ENCODE measurements around the gene MICAL2. TPM values are rescaled to one million over a fixed set of nuclear protein-coding genes. Genes with fewer than 3 reads are reported as not detected.

The MICAL2 gene
- total and polyA plus RNA-seq, 2 of the 8 experiments (the other 6 are each of a cell fraction or from before 2014, with no cell fraction given): 1.3 to 4.1 TPM

DNA sequence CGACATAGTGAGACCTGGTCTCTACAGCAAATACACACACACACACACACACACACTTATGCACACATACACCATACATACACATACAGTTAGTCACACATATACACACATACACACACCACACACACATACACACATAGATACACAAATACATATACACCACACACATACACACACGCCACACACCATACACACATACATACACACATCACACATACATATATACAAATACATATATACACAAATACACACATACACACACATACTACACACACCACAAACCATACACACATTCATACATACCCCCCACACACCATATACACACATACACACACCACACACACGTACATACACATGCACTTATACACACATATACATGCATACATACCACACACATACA, 57.7 kb downstream of the MICAL2 start:
- Histone ChIP-seq H4K20me1 (replicated peaks in 1 of 2; ENCODE audit: control insufficient read depth in 1 of 2, insufficient read depth in 2 of 2, low read length in 2 of 2) (peaks cover 0 to 4% of the 10 kb centered on the region in 2 experiments), H3K18ac (ENCODE audit: extremely low read depth, low read length) (no peak overlapping the region), H2BK120ac (replicated peaks; ENCODE audit: low read depth, low read length) (no peak overlapping the region), H3K79me1 (ENCODE audit: low read depth, low read length) (no peaks in the 10 kb centered on the region; the same call in 1 of the 2 replicates), H4K5ac (ENCODE audit: insufficient read length, low read depth, low read length) (no peak overlapping the region), H3K27me3 (replicated peaks in 1 of 4; ENCODE audit: control insufficient read depth in 3 of 4, extremely low read depth in 1 of 4, insufficient read depth in 3 of 4, low read length in 3 of 4) (no peaks in the 10 kb centered on the region), H3K9me3 (ENCODE audit: insufficient read depth in 2 of 2, low read depth in 1 of 2, low read length in 1 of 2) (0 out of 4 replicates have a peak, but pooled peaks cover 2 to 4% of the 10 kb centered on the region in 2 experiments), H3K9ac (replicated peaks in 1 of 4; ENCODE audit: extremely low read depth in 1 of 4, low read depth in 3 of 4, low read length in 3 of 4) (no peak overlapping the region), H2BK5ac (ENCODE audit: low read depth, low read length) (no peak overlapping the region), H3K56ac (replicated peaks; ENCODE audit: insufficient read length, low read depth, low read length) (peak overlapping the region; percentile 90), H3K79me2 (ENCODE audit: control insufficient read depth in 1 of 2, insufficient read depth in 2 of 2, low read length in 2 of 2) (no peaks in the 10 kb centered on the region; a peak in 1 of 4 replicates), H3K4me3 (ENCODE audit: extremely low read depth in 1 of 4, insufficient read depth in 2 of 4, low read depth in 3 of 4, low read length in 4 of 4) (no peak overlapping the region), H3K4me1 (replicated peaks in 1 of 4; ENCODE audit: control insufficient read depth in 3 of 4, insufficient read depth in 4 of 4, low read length in 3 of 4) (no peaks in the 10 kb centered on the region), H4K91ac (replicated peaks; ENCODE audit: insufficient read length, low read length) (no peak overlapping the region), H3K23ac (ENCODE audit: insufficient read length) (no peak overlapping the region), H3K4me2 (ENCODE audit: insufficient read depth in 1 of 2, low read depth in 2 of 2, low read length in 2 of 2) (no peak overlapping the region), H2AK5ac (ENCODE audit: low read depth, low read length) (no peak overlapping the region), H2AFZ (ENCODE audit: low read length) (no peak overlapping the region), H4K8ac (ENCODE audit: extremely low read depth, insufficient read depth, low read length) (no peak overlapping the region), H3K4ac (replicated peaks; ENCODE audit: insufficient read length, low read depth, low read length) (no peak overlapping the region), H2BK12ac (ENCODE audit: low read depth, low read length) (0 out of 2 replicates have a peak overlapping the region, but pooled peaks have one; percentile 52), H3K23me2 (ENCODE audit: low read depth, low read length) (peaks cover 4% of the 10 kb centered on the region; the same call in 1 of the 2 replicates), H3K27ac (ENCODE audit: low read depth, low read length) (no peak overlapping the region), H2BK15ac (ENCODE audit: low read length) (no peak overlapping the region), H3K36me3 (ENCODE audit: control insufficient read depth in 2 of 4, insufficient read depth in 4 of 4, low read length in 3 of 4) (no peaks in the 10 kb centered on the region), H2BK20ac (ENCODE audit: low read length) (0 out of 2 replicates have a peak overlapping the region, but pooled peaks have one; percentile 10), H3K14ac (ENCODE audit: insufficient read length) (no peak overlapping the region)
- ChIA-PET CTCF (ENCODE audit: partially characterized antibody) (interaction anchor here (0.6 to 1.1 kb wide), 4 partner anchors 21 to 105 kb away, joined by 3 to 4 read pairs (median 4); no protein-coding TSS in a partner anchor), POLR2A (ENCODE audit: partially characterized antibody) (no interaction called here)
- DNase-seq (ENCODE audit: low read depth in 1 of 2, low spot score in 2 of 2) (no peak), FAIRE-seq (no peak)
- WGBS, 2 experiments (ENCODE audit: extremely low coverage in 1 of 2, insufficient coverage in 1 of 2, insufficient read length in 1 of 2, insufficient replicate concordance in 2 of 2, low coverage in 1 of 2, low lambda C conversion rate in 2 of 2, missing lambda C conversion rate in 1 of 2): 90 to 100% methylated on average over 1 to 3 of the region's 3 CpGs
- TF ChIP-seq GABPA (IDR thresholded peaks at IDR 0.05; ENCODE audit: borderline replicate concordance, insufficient read depth, low read length) (no peak), RNF2 (IDR thresholded peaks at IDR 0.05; ENCODE audit: borderline replicate concordance, low read depth, low read length, missing control alignments, poor library complexity, severe bottlenecking) (no peak), TAF1 (IDR thresholded peaks at IDR 0.05; ENCODE audit: low read depth, low read length) (no peak), BCL11A (IDR thresholded peaks at IDR 0.05; ENCODE audit: low read depth in 2 of 2, low read length in 2 of 2) (no peak), TAF7 (optimal IDR thresholded peaks at IDR 0.05; ENCODE audit: borderline replicate concordance, low read depth, low read length) (no peak), CBX8 (IDR thresholded peaks at IDR 0.05; ENCODE audit: borderline replicate concordance, low read depth, low read length) (no peak)
- TF ChIP-seq, protein P1, sequence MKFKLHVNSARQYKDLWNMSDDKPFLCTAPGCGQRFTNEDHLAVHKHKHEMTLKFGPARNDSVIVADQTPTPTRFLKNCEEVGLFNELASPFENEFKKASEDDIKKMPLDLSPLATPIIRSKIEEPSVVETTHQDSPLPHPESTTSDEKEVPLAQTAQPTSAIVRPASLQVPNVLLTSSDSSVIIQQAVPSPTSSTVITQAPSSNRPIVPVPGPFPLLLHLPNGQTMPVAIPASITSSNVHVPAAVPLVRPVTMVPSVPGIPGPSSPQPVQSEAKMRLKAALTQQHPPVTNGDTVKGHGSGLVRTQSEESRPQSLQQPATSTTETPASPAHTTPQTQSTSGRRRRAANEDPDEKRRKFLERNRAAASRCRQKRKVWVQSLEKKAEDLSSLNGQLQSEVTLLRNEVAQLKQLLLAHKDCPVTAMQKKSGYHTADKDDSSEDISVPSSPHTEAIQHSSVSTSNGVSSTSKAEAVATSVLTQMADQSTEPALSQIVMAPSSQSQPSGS (IDR thresholded peaks at IDR 0.05; ENCODE audit: low read length): no peak

Data from H1 (cell line).